Measurements from ENCODE around the gene ZFAND3. TPM values are rescaled to one million over a fixed set of nuclear protein-coding genes. Genes with fewer than 3 reads are reported as not detected.
A peak's percentile ranks its signal among the peaks of the same experiment; 100 is the strongest.

Gene ZFAND3
- total and polyA plus RNA-seq, 10 donors, result 9.3 to 63.7 (median 49.9) TPM

- Histone ChIP-seq H3K4me3 (no peak overlapping the region), H3K27me3 (replicated peaks in 1 of 7) (no peaks in the 10 kb centered on the region), H3K9me3 (peaks cover 0 to 11% (median 9%) of the 10 kb centered on the region in 8 donors), H3K36me3 (peaks cover 0 to 15% (median 0%) of the 10 kb centered on the region in 6 donors), H3K27ac (no peak overlapping the region), H3K4me1 (peaks cover 0 to 86% (median 39%) of the 10 kb centered on the region in 6 donors)
- intact Hi-C loops (cut with DNase I; ENCODE audit: low total_unique reads), result no loop called here
- DNase-seq, result no peak
- WGBS, 5 donors, result 83 to 94% (median 88%) methylated on average over 3 of the region's 3 CpGs
- TF ChIP-seq POLR2AphosphoS5 (IDR thresholded peaks at IDR 0.05), result no peak
- TF ChIP-seq POLR2A (IDR thresholded peaks at IDR 0.05), result no peak
These were observed 18.8 kb downstream of the ZFAND3 start for GRCh38 chr6:37838219-37838921.

GRCh38 chr6:37840143-37840939 is 20.8 kb downstream of the ZFAND3 start:
- WGBS, 5 donors, result 78 to 92% (median 89%) methylated on average over 8 of the region's 8 CpGs
- H3K27ac ChIP-seq, result peak overlapping the region in 2 of 8 donors; percentile 14 to 21
- TF ChIP-seq CTCF (IDR thresholded peaks at IDR 0.05 in 8 of 11, conservative IDR thresholded peaks at IDR 0.05 in 3 of 11), result no peak
- TF ChIP-seq POLR2AphosphoS5 (IDR thresholded peaks at IDR 0.05), result no peak
- no peak for TF ChIP-seq POLR2A (IDR thresholded peaks at IDR 0.05)
- no peak overlapping the region for H3K4me3 ChIP-seq
- H3K27me3 ChIP-seq (replicated peaks in 1 of 7), result no peaks in the 10 kb centered on the region
- peaks cover 0 to 22% (median 0%) of the 10 kb centered on the region in 6 donors for H3K36me3 ChIP-seq
- DNase-seq, result no peak
- intact Hi-C loops (cut with DNase I; ENCODE audit: low total_unique reads), result no loop called here
- H3K9me3 ChIP-seq, result no peaks in the 10 kb centered on the region
- H3K4me1 ChIP-seq, result peaks cover 0 to 99% (median 45%) of the 10 kb centered on the region in 6 donors

- H3K27ac ChIP-seq, result peak overlapping the region in 1 of 8 donors; percentile 21
- 31 to 70% (median 50%) methylated on average over 1 of the region's 1 CpG for WGBS, 5 donors
- TF ChIP-seq POLR2A (IDR thresholded peaks at IDR 0.05) (no peak), CTCF (IDR thresholded peaks at IDR 0.05 in 8 of 11, conservative IDR thresholded peaks at IDR 0.05 in 3 of 11) (no peak), POLR2AphosphoS5 (IDR thresholded peaks at IDR 0.05) (no peak)
- no peak overlapping the region for H3K4me3 ChIP-seq
- H3K4me1 ChIP-seq, result peaks cover 5 to 99% (median 48%) of the 10 kb centered on the region in 6 donors
- intact Hi-C loops (cut with DNase I; ENCODE audit: low total_unique reads), result no loop called here
- no peak for DNase-seq
- H3K27me3 ChIP-seq (replicated peaks in 1 of 7), result no peaks in the 10 kb centered on the region
- H3K9me3 ChIP-seq, result no peaks in the 10 kb centered on the region
- peaks cover 0 to 22% (median 0%) of the 10 kb centered on the region in 6 donors for H3K36me3 ChIP-seq
These were observed 21.4 kb downstream of the ZFAND3 start for GRCh38 chr6:37840940-37841300.

GRCh38 chr6:37845026-37845911 is 25.7 kb downstream of the ZFAND3 start:
- Histone ChIP-seq H3K9me3 (no peaks in the 10 kb centered on the region), H3K36me3 (peaks cover 0 to 7% (median 0%) of the 10 kb centered on the region in 6 donors), H3K27ac (no peak overlapping the region), H3K4me1 (peaks cover 12 to 99% (median 51%) of the 10 kb centered on the region in 6 donors), H3K27me3 (replicated peaks in 1 of 7) (no peaks in the 10 kb centered on the region), H3K4me3 (no peak overlapping the region)
- intact Hi-C loops (cut with DNase I; ENCODE audit: low total_unique reads), result no loop called here
- WGBS, 5 donors, result 79 to 90% (median 86%) methylated on average over 6 of the region's 6 CpGs
- TF ChIP-seq POLR2A (IDR thresholded peaks at IDR 0.05) (no peak), CTCF (IDR thresholded peaks at IDR 0.05 in 8 of 11, conservative IDR thresholded peaks at IDR 0.05 in 3 of 11) (no peak)
- no peak for DNase-seq

Measured in spleen (tissue), 11 donors.